Effector memory CD4-positive, alpha-beta T cell (primary cell): ENCODE measurements around the gene CCDC63.

Experiments
- DNase-seq, 3 donors: peaks; one replicate each; pipeline ENCODE4 v3.0.0-alpha.2; 2020
- H3K27ac ChIP-seq: 2 replicates; pipeline ENCODE4 v1.7.0; 2013; ENCODE audit warnings: mild to moderate bottlenecking, low read length, moderate library complexity; ENCODE audit not compliant: insufficient read depth, poor library complexity, severe bottlenecking
- H3K27me3 ChIP-seq: replicated peaks from 2 replicates; pipeline ENCODE4 v1.7.0; 2013; ENCODE audit warnings: mild to moderate bottlenecking, low read length; ENCODE audit not compliant: insufficient read depth, control insufficient read depth, poor library complexity, severe bottlenecking
- H3K36me3 ChIP-seq: 2 replicates; pipeline ENCODE4 v1.7.0; 2013; ENCODE audit warnings: mild to moderate bottlenecking, low read length, moderate library complexity; ENCODE audit not compliant: control insufficient read depth, insufficient read depth
- H3K4me1 ChIP-seq: 2 replicates; pipeline ENCODE4 v1.7.0; 2013; ENCODE audit warnings: low read length, mild to moderate bottlenecking; ENCODE audit not compliant: control insufficient read depth, insufficient read depth, poor library complexity, severe bottlenecking
- H3K4me3 ChIP-seq: 2 replicates; pipeline ENCODE4 v1.7.0; 2013; ENCODE audit warnings: low read length, low read depth, mild to moderate bottlenecking; ENCODE audit not compliant: insufficient read depth, poor library complexity, severe bottlenecking
- H3K9me3 ChIP-seq: 2 replicates; pipeline ENCODE4 v1.7.0; 2013; ENCODE audit warnings: mild to moderate bottlenecking, low read length, moderate library complexity; ENCODE audit not compliant: control insufficient read depth

CCDC63 gene

GRCh38 chr12:110816779-110817178, 30.0 kb upstream of the CCDC63 start:
- no peak overlapping the region for H3K27ac ChIP-seq
- no peaks in the 10 kb centered on the region for H3K36me3 ChIP-seq
- H3K27me3 ChIP-seq: no peaks in the 10 kb centered on the region
- no peak overlapping the region for H3K4me3 ChIP-seq
- H3K9me3 ChIP-seq: no peaks in the 10 kb centered on the region
- DNase-seq: no peak
- no peaks in the 10 kb centered on the region for H3K4me1 ChIP-seq

GRCh38 chr12:110818511-110818910, 28.3 kb upstream of the CCDC63 start:
- DNase-seq: no peak
- Histone ChIP-seq H3K4me1 (no peaks in the 10 kb centered on the region), H3K27me3 (no peaks in the 10 kb centered on the region), H3K36me3 (no peaks in the 10 kb centered on the region), H3K27ac (no peak overlapping the region), H3K9me3 (no peaks in the 10 kb centered on the region), H3K4me3 (no peak overlapping the region)

GRCh38 chr12:110819150-110819549, 27.6 kb upstream of the CCDC63 start:
- Histone ChIP-seq H3K4me1 (no peaks in the 10 kb centered on the region), H3K36me3 (no peaks in the 10 kb centered on the region), H3K27ac (no peak overlapping the region), H3K4me3 (no peak overlapping the region), H3K27me3 (no peaks in the 10 kb centered on the region), H3K9me3 (no peaks in the 10 kb centered on the region)
- no peak for DNase-seq

DNA sequence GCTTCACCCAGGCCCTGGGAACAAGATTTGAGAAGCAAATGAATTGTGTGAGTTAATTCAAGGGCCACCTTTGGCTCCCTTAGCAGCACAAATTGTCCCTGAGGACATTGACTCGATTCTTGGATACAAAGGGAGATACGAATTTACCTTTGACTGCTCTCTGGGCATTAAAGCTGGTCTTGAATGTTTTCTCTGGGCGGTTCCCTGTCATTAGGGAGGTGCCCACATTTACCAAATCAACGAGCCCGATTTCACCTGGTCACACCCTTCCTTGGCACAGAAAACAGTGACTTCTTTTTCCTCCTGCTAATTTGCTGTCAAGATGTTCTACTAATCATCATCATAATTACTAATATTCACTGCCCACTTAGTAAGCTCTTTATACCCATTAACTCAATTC, 27.1 kb upstream of the CCDC63 start:
- DNase-seq: no peak
- no peaks in the 10 kb centered on the region for H3K27me3 ChIP-seq

GRCh38 chr12:110821917-110822316, 24.9 kb upstream of the CCDC63 start:
- H3K4me1 ChIP-seq: no peaks in the 10 kb centered on the region
- H3K27me3 ChIP-seq: no peaks in the 10 kb centered on the region
- H3K36me3 ChIP-seq: no peaks in the 10 kb centered on the region
- DNase-seq: no peak
- no peaks in the 10 kb centered on the region for H3K9me3 ChIP-seq
- H3K27ac ChIP-seq: no peak overlapping the region
- H3K4me3 ChIP-seq: no peak overlapping the region

More for the DNA sequence above, 27.1 kb upstream of the CCDC63 start:
- H3K4me3 ChIP-seq: no peak overlapping the region
- no peaks in the 10 kb centered on the region for H3K9me3 ChIP-seq
- H3K4me1 ChIP-seq: no peaks in the 10 kb centered on the region
- no peaks in the 10 kb centered on the region for H3K36me3 ChIP-seq
- H3K27ac ChIP-seq: no peak overlapping the region

GRCh38 chr12:110822821-110823415, 23.9 kb upstream of the CCDC63 start:
- DNase-seq: no peak
- H3K4me1 ChIP-seq: no peaks in the 10 kb centered on the region
- no peaks in the 10 kb centered on the region for H3K36me3 ChIP-seq
- H3K27ac ChIP-seq: no peak overlapping the region
- no peak overlapping the region for H3K4me3 ChIP-seq
- no peaks in the 10 kb centered on the region for H3K9me3 ChIP-seq
- no peaks in the 10 kb centered on the region for H3K27me3 ChIP-seq

DNA sequence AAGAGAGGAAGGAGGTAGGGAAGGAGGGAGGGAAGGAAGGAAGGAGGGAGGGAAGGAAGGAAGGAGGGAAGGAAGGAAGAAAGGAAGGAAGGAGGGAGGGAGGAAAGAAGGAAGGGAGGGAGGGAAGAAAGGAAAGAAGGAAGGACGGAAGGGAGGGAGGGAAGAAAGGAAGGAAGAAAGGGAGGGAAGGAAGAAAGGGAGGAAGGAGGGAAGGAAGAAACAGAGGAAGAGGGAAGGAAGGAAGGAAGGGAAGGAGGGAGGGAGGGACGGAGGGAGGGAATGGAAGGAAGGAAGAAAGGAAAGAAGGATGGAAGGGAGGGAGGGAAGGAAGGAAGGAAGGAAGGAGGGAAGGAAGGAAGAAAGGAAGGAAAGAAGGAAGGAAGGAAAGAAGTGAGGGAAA, 22.4 kb upstream of the CCDC63 start:
- H3K27me3 ChIP-seq: no peaks in the 10 kb centered on the region
- no peak overlapping the region for H3K4me3 ChIP-seq
- H3K36me3 ChIP-seq: no peaks in the 10 kb centered on the region
- no peak for DNase-seq
- no peaks in the 10 kb centered on the region for H3K4me1 ChIP-seq
- H3K9me3 ChIP-seq: no peaks in the 10 kb centered on the region
- H3K27ac ChIP-seq: no peak overlapping the region

GRCh38 chr12:110825530-110825929, 21.3 kb upstream of the CCDC63 start:
- H3K36me3 ChIP-seq: no peaks in the 10 kb centered on the region
- DNase-seq: no peak
- no peak overlapping the region for H3K4me3 ChIP-seq
- H3K4me1 ChIP-seq: no peaks in the 10 kb centered on the region
- H3K27me3 ChIP-seq: no peaks in the 10 kb centered on the region
- no peaks in the 10 kb centered on the region for H3K9me3 ChIP-seq
- no peak overlapping the region for H3K27ac ChIP-seq

DNA sequence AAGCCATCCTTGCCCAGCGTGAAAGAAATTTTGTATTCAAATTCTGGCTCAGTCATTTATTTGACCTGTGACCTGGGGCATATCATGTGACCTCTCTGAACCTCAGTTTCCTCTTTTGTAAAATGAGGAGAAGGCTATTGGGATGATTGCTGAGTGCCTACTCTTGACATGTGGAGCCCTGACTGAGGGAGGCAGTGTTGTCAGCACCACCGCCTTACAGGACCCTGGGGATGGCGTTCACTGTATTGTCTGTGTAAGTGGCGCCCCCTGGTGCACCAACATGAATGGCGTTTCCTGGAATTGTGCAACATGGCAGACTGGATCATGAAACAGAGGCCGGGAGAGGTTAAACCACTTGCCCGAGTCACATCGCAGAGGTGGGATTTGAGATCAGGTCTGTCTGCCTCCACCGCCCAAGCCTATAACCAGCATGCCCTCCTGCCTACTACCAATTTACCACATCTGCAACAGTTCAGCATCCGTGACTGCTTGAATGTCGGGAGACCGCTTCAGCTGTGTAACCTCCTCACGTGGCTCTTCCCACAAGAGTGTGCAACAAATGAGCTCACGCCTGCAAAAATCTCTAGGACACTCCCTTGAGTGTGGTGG, 20.1 kb upstream of the CCDC63 start:
- H3K36me3 ChIP-seq: no peaks in the 10 kb centered on the region
- no peaks in the 10 kb centered on the region for H3K27me3 ChIP-seq
- H3K4me3 ChIP-seq: peak overlapping the region; percentile 25
- DNase-seq: peak; percentile 39 to 64 (median 54)
- no peak overlapping the region for H3K27ac ChIP-seq
- H3K4me1 ChIP-seq: no peaks in the 10 kb centered on the region
- no peaks in the 10 kb centered on the region for H3K9me3 ChIP-seq

DNA sequence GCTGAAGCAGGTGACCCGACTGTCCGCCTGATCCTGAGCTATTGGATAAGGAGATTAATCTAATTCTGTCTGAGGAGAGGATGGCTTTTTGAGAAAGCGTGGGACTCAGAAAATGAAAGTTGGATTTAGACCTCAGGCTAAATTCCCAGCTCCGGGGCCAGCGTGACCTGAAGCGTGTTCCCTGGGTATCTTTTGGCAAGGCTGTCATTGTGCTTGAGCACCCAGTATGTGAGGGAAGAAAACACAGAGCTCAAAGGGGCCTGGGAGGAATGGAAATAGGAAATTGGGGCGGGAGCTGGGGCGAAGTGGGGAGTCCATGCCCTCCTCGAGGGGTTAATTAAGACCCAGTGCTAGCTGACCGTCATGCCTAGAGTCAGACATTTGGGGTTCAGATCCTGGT, 17.5 kb upstream of the CCDC63 start:
- H3K9me3 ChIP-seq: no peaks in the 10 kb centered on the region
- H3K27ac ChIP-seq: no peak overlapping the region
- H3K4me1 ChIP-seq: no peaks in the 10 kb centered on the region
- no peak overlapping the region for H3K4me3 ChIP-seq
- no peaks in the 10 kb centered on the region for H3K27me3 ChIP-seq
- no peak for DNase-seq
- H3K36me3 ChIP-seq: no peaks in the 10 kb centered on the region
